Coronary artery (tissue), 2 donors: ENCODE data around the gene SCRG1.

Source experiments
- DNase-seq: peaks from one replicate; pipeline ENCODE4 v3.0.0-alpha.2; 2017; ENCODE audit warnings: low spot score
- H3K27ac ChIP-seq, 2 donors: fragments of 200-600 bp; sonication (generic); one replicate each; pipeline ENCODE4 v1.5.1; 2016 to 2019
- H3K4me3 ChIP-seq: fragments of 200-600 bp; sonication (generic); 2 replicates; pipeline ENCODE4 v1.5.1; 2016; ENCODE audit warnings: mild to moderate bottlenecking, moderate library complexity
- TF ChIP-seq, protein P1 (sequence below): fragments of 200-600 bp; sonication (generic); IDR thresholded peaks from one replicate; pipeline ENCODE4 v1.5.1; 2019; ENCODE audit warnings: antibody characterized with exemption

SCRG1 gene

DNA sequence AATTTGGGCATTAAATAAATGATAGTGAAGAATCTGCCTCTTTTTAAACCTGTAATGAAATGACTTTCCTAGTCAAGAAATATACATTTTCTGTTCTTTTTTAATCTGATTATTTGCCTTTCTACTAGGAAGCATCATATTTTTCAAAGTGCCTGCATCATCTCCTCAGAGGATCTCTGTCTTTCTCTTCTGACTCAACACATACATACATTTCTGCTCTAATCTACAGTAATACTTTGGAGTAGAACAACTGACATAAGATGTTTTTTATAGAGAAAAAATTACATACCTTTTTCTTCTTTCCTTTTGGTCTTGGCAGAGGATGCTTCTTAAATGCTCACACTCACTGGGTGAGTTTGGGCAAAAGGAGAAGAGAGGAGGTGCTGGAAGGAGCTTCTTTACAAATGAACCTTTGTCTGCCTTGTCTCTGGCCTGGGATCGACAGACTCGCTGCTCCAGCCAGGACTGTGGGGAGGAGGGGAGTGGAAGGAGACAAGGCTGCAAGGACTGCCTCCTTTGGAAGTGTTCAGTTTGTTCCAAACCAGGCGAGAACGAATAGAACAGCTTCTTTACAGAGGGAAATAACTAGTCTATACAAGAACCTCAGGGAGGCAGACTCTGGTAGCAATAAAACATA lies at the start of gene SCRG1:
TSS of gene SCRG1 (minus strand) at position 338 of the 637 bp plus-strand sequence. CDS start 7,702 bp downstream, outside the sequence.
- DNase-seq, result no peak
- peak within 1 kb of the TSS; percentile 3 to 7 for H3K27ac ChIP-seq
- TF ChIP-seq, protein P1, sequence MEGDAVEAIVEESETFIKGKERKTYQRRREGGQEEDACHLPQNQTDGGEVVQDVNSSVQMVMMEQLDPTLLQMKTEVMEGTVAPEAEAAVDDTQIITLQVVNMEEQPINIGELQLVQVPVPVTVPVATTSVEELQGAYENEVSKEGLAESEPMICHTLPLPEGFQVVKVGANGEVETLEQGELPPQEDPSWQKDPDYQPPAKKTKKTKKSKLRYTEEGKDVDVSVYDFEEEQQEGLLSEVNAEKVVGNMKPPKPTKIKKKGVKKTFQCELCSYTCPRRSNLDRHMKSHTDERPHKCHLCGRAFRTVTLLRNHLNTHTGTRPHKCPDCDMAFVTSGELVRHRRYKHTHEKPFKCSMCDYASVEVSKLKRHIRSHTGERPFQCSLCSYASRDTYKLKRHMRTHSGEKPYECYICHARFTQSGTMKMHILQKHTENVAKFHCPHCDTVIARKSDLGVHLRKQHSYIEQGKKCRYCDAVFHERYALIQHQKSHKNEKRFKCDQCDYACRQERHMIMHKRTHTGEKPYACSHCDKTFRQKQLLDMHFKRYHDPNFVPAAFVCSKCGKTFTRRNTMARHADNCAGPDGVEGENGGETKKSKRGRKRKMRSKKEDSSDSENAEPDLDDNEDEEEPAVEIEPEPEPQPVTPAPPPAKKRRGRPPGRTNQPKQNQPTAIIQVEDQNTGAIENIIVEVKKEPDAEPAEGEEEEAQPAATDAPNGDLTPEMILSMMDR, result no peak
- H3K4me3 ChIP-seq, result peak within 1 kb of the TSS; percentile 46

GRCh38 chr4:173448103-173448502 lies 49.2 kb upstream of the SCRG1 start:
- DNase-seq, result no peak
- TF ChIP-seq, protein P1, result no peak
- Histone ChIP-seq H3K4me3 (no peak overlapping the region), H3K27ac (no peak overlapping the region)

- H3K4me3 ChIP-seq, result no peak overlapping the region
- TF ChIP-seq, protein P1, result no peak
- no peak for DNase-seq
- no peak overlapping the region for H3K27ac ChIP-seq
These were observed 47.5 kb upstream of the SCRG1 start for GRCh38 chr4:173446416-173446815.

- no peak for DNase-seq
- TF ChIP-seq, protein P1, result no peak
- Histone ChIP-seq H3K27ac (no peak overlapping the region), H3K4me3 (no peak overlapping the region)
These were observed 44.2 kb upstream of the SCRG1 start for GRCh38 chr4:173443121-173443520.

GRCh38 chr4:173442223-173442932 lies 43.5 kb upstream of the SCRG1 start:
- TF ChIP-seq, protein P1, result no peak
- Histone ChIP-seq H3K4me3 (no peak overlapping the region), H3K27ac (no peak overlapping the region)
- DNase-seq, result no peak

- no peak overlapping the region for H3K4me3 ChIP-seq
- DNase-seq, result no peak
- H3K27ac ChIP-seq, result no peak overlapping the region
- TF ChIP-seq, protein P1, result no peak
These were observed 42.0 kb upstream of the SCRG1 start for GRCh38 chr4:173440888-173441287.
